NCI-H1417 (cell line): ENCODE data around the gene FAM168A.
"Not testable (repeated sequence)": the region's sequence is repeated elsewhere in the genome, so short reads cannot be mapped to it uniquely, and the experiment has no call there.

Experiments
- DNase-seq, 3 experiments: peaks; one replicate each; lab custom pipeline; 2025; lab: John Stamatoyannopoulos, UW

FAM168A gene

GRCh38 chr11:73468590-73469161 is 129.2 kb downstream of the FAM168A start:
- DNase-seq, result peak in 2 of 3 experiments; percentile 45 to 79

DNA sequence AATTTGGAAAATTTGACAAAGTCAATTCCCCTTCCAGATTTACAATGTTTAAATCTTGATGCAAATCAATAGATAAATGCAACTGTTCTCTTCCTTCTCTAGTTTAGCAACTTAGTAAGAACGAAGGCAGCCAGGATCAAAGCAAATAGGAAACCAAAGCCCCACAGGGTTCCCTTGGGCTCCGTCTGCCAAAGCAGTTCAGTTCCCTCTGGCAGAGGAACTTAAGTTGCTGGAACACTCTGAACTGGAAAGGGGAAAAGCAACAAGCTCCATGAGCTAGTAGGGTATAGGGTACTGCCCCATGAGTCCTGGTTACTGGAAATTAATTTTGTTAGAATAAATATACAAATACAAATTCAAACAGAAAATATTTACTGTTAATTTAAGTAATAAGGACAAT is 130.4 kb downstream of the FAM168A start:
- no peak for DNase-seq

GRCh38 chr11:73466643-73467042 is 131.3 kb downstream of the FAM168A start:
- no peak for DNase-seq

DNA sequence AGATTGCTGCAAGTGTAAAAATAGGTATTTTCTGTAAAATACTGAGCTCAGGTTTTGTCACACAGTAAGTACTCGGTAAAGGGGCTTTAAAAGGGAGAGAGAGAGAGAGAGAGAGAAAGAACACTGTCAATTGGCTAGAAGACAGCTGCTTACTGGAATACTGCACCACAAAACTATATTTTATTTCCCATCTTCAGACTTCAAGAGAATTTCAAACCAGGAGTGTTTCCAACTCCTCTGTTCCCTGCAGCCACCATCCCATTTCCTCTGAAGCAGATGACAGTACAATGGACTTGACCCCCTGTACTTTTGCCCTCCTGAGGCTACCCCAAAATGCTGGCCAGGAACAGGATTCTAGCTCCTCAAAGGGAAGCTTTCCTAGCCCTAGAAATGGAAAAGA is 132.0 kb downstream of the FAM168A start:
- no peak for DNase-seq

DNA sequence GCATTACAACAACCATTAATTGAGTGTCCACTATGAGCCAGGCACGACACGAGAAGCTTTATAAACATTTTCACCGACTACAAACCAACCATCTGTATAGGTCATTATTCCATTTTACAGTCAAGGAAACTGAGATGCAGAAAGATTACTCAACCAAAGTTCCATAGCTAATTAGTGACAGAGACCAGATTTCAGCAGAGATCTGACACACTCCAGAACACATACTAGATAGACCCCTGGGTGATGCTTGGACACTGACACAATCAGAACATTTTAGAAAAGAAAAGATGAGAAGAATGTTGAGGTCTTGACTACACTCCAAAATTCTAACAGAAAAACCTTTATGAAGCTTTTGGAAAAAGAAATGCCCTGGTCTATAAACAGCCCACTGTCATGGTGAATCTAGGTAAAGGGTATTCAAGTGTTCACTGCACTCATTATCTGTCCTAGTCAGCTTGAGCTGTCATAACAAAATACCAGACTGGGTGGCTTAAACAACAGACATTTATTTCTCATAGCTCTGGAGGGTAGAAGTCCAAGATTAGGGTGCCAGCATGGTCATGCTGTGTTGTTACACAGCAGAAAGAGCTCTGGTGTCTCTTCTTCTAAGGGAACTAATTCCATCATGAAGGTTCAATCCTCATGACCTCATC is 132.8 kb downstream of the FAM168A start:
- DNase-seq, result no peak

GRCh38 chr11:73464347-73464746 is 133.6 kb downstream of the FAM168A start:
- DNase-seq, result peak in 1 of 3 experiments; percentile 31

- no peak for DNase-seq
Measured at GRCh38 chr11:73463359-73463758, 134.6 kb downstream of the FAM168A start.

DNA sequence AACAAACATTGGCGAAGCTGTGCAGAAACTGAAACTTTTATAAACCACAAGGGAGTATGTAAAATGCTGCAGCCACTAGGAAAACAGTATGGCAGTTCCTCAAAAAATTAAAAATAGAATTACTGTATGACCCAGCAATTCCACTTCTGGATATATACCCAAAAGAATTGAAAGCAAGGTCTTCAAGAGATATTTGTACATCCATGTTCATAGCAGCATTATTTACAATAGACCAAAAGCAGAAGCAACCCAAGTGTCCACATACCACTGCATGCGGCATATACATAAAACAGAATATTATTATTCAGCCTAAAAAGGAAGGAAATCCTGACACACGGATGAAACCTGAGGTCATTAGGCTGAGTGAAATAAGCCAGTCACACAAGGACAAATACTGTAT is 135.9 kb downstream of the FAM168A start:
- DNase-seq, result no peak

DNA sequence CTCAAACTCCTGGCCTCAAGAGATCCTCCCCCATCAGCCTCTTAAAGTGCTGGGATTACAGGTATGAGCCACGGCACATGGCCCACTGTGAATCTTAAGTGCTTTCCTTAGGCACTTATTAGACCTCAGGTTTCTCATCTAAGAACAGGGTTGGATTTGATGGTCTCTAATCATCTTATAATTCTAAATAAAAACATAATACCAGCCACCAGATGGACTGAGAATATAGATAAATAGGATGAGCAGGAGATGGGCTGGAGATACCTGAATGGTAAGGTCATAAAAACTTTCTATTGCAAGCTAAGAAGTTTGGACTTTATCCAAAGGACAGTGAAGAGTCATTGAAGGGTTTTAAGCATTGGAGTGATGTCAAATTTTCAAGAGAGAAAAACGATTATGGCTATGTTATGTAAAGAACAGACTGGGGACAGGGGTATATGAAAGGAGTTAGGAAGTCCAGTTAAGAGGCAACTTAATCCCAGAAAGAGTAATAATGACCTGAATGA is 136.5 kb downstream of the FAM168A start:
- DNase-seq, result peak in 1 of 3 experiments; percentile 30

GRCh38 chr11:73458201-73458600 is 139.7 kb downstream of the FAM168A start:
- DNase-seq, result no peak

- no peak for DNase-seq
Measured at GRCh38 chr11:73454987-73455386, 142.9 kb downstream of the FAM168A start.

- DNase-seq, result no peak
Measured at GRCh38 chr11:73453562-73453961, 144.3 kb downstream of the FAM168A start.

GRCh38 chr11:73452726-73453125 is 145.2 kb downstream of the FAM168A start:
- peak in 1 of 3 experiments; percentile 51 for DNase-seq

DNA sequence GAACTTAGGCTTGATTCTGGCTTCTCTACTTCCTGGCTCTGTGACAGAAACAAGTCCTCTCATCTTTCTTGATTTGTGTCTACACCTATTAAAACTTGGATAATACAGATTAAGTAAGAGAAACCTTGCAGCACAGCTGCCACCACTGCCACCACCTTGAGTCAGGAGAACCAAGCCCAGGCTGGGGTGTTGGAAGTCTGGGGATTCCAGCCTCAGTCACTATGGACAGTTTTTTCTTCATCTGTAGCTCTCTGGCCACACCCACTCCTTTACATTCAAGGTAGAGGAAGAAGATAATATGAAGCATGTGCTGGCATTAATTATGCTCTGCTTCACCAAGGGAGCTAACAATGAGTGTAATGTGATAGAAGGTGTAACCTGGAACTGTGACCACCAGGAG is 146.0 kb downstream of the FAM168A start:
- no peak for DNase-seq

DNA sequence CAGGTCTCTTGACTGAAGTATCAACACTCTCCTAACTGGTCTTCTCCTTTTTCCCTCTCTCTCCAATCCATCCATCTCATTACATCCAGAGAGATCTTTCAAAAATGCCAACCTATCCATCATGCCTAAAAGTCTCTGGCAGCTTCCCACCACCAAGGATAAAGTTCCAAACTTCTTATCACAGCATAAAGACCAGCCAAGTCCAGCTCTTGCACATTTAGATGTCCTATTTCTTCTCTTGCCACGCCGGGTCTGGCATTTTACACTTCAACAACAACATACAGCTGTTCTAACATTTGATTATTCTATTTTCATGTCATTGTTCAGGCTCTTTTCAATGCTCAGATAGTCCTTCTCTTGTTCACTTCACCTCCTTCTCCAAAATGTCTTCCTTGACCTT is 151.1 kb downstream of the FAM168A start:
- no peak for DNase-seq

DNA sequence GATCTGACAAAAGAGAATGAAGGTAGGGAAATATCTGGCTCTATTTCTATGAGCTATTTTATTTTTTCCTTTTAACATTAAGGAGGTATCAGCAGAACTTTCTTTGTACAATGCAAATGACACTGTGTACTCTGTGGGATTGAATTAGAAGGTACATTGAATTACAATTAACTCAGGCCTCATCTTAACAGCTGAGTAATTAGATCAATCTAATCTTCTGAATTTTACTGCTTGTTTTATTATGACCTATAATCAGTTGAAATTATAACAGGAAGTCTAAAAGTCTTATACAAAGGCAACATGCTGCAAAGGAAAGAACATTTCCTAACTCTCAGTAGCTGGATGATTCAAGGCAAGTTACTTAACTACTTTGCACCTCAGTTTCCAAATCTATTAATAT is 151.9 kb downstream of the FAM168A start:
- DNase-seq, result peak in 1 of 3 experiments; percentile 20

DNA sequence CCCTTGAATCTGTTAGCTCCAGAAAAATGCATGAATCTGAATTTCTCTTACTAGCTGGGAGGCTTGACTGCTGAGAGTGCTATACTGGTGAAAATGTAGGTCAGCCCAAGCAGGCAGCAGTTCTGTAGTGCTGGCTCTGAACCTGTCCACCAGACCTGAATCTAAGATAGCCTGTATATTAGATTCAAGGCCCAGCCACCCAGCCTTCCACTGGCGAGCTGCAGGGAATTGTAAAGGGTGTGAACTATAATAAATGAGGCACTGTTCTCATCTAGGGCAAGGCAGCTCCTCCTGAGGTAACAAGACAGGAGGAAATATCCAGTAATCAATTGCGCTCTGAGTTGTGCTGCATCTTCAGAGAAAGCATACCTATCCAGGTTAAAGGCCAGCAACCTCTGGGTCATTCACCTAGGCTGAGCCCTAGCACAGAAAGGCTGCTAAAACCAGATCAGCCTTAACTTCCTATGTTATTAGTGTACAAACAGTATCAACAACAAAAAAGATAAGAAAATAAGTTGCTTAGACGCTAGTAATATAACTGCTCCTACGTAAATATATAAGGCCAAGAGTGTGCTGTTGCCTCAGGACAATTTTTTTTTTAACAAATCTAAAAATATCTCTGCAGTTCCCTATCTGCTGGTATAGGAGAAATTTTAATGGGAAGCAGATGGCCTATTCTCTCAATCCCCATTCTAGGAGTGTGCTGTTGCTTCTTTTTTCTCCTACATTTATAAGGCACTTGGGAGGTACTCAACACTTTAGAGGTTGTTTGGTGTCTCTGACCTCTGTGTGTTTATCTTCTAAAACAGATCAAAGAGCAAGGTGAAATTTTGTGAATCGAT is 158.7 kb downstream of the FAM168A start:
- no peak for DNase-seq

GRCh38 chr11:73436859-73437258 is 161.1 kb downstream of the FAM168A start:
- not testable (repeated sequence) for DNase-seq

DNA sequence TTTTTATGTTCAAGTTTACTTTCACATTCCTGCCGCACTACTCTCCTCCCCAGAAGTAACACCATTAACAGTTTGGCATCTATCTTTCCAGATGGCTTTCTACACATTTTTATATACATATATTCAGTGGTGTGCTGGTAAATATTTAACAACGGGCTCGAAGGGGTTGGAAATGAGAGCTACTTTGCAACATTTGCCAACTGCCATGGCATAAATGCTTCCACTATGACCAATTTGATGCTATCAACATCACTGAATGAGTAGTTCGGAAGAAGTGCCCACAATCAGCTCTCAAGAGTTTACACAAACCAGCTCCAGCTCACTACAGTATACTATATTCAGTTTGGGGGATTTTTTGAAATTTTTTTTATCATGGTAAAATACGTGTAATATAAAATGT is 166.5 kb downstream of the FAM168A start:
- no peak for DNase-seq

- no peak for DNase-seq
Measured at GRCh38 chr11:73430326-73430725, 167.6 kb downstream of the FAM168A start.

DNA sequence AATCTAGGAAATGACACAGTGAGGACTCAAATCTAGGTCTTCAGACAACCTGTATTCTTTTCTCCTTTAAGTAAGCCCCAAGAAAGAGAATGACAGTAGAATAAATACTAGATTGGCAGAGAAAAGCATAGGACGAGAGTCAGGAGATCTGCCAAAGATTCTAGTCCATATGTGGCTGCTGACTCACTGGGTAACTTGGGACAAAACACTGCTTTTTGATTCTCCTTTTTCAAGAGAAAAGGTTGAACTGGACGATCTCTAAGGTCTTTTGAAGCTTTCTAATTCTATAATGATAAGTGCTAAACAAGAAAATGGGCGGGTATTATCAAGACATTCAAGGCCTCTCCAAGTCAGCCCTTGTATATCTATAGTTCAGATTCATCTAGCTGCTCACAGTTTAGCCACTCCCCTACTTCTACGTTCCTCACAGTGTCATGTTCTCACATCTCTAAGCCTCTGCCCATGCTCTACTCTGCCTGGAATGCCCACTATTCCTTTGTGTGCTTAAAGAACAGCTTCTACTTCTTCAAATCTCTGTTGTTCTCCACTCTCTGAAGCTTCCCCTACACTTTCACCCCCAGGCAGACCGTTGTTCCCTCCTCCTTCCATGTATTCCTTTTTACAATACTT is 168.7 kb downstream of the FAM168A start:
- DNase-seq, result no peak

DNA sequence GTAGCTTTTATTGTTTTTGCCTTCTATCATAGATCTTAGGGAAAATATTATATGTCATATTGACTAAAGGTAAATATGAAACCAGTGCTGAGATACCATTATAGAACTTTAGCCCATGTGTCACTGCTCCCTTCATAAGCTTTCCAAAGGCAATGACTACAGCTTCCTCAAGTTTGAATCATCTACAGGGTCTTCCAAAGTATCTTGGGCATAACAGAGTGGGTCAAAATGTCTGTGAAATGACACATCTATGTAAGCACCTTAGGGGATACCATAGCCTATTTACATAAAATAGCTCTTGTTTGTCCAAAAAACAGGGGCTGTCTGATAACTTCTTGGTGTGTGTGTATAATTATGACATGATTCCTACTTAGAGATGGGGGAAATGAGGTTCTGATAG is 169.2 kb downstream of the FAM168A start:
- no peak for DNase-seq
